Effector memory CD8-positive, alpha-beta T cell (primary cell): ENCODE measurements around the gene AGAP1.

Experiments used
- ATAC-seq: fragments of 150-1000 bp; cut with Tn5 transposase; replicated peaks from 2 replicates; pipeline ENCODE4 v1.10.0; 2021; ENCODE audit warnings: mild to moderate bottlenecking, moderate library complexity
- DNase-seq, 3 experiments: peaks; one replicate each; pipeline ENCODE4 v3.0.0; 2021
- H3K27ac Mint-ChIP-seq, 2 donors: one replicate each; pipeline ENCODE4 v1.8.0; 2022; ENCODE audit warnings: mild to moderate bottlenecking in 2 of 2, mixed read lengths in 2 of 2, moderate library complexity in 2 of 2
- H3K27me3 Mint-ChIP-seq, 2 donors: one replicate each; pipeline ENCODE4 v1.8.0; 2022; ENCODE audit warnings: mixed read lengths in 2 of 2
- H3K36me3 Mint-ChIP-seq: one replicate; pipeline ENCODE4 v1.8.0; 2022; ENCODE audit warnings: mild to moderate bottlenecking, moderate library complexity, mixed read lengths; ENCODE audit not compliant: insufficient read depth
- H3K4me1 Mint-ChIP-seq, 2 donors: one replicate each; pipeline ENCODE4 v1.8.0; 2022; ENCODE audit warnings: low read depth in 2 of 2, mixed read lengths in 2 of 2
- H3K4me3 Mint-ChIP-seq, 2 donors: one replicate each; pipeline ENCODE4 v1.8.0; 2022; ENCODE audit warnings: mild to moderate bottlenecking in 2 of 2, mixed read lengths in 2 of 2, moderate library complexity in 2 of 2
- H3K9me3 Mint-ChIP-seq, 2 donors: one replicate each; pipeline ENCODE4 v1.8.0; 2022; ENCODE audit warnings: mixed read lengths in 2 of 2

AGAP1 gene

DNA sequence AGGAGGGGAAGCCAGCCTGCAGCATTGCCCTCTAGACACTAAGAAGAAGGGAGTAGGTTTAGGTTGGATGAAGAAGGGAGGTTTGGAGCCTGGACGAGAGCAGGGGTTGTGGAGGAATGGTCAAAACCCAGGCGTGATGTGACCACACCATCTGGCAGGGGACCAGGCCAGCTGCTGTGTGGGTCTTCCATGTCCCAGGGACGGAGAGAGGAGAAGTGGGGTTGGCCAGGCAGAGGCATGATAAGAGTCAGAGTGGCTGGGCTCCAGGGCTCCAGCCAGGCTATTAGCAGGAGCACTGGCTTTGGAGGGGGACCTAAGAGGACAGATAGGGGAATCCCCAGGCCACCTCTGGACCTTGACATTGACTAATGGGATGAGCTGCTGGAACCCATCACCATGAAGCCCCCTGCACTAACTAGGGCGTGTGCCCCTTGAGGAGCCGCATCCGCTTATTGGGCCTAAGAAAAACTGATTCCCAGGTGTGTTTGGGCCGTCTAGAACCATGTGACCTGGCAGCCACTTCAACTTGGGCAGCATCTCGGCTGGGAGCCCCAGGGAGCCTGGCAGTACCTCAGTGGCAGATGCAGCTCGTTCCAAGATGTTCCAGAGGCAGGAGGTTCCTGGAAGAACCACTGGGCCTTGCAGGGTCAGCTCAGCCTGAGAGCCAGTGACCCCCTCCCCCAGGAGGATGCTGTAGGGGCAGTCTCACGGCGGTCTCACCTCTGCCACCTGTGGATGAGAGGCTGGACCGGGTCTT is 235.1 kb downstream of the AGAP1 start:
- Mint-ChIP-seq H3K36me3 (peaks cover 9% of the 10 kb centered on the region), H3K27ac (no peak overlapping the region), H3K27me3 (no peaks in the 10 kb centered on the region), H3K4me1 (peaks cover 0 to 8% of the 10 kb centered on the region in 2 donors), H3K9me3 (no peaks in the 10 kb centered on the region), H3K4me3 (no peak overlapping the region)
- DNase-seq (no peak), ATAC-seq (no peak)

DNA sequence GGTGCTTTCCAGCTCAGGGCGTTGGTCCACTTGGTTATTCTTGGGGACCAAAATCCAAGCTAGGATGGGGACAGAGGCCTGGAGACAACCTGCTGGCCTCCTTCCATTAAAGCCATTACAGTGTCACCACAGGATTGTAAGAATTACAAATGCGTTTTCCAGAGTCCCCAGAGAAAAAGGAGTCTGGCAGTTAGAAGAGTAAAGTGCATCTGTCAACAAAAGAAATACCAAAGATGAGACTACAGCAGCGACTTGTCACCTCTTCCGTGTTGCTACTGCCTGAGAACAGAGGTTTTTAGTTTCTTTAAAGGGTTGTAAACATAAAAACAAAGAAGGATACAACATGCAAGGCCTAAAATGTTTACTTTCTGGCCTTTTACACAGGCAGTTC is 235.7 kb downstream of the AGAP1 start:
- H3K27me3 Mint-ChIP-seq: no peaks in the 10 kb centered on the region
- H3K4me1 Mint-ChIP-seq: peaks cover 0 to 8% of the 10 kb centered on the region in 2 donors
- peaks cover 9% of the 10 kb centered on the region for H3K36me3 Mint-ChIP-seq
- H3K9me3 Mint-ChIP-seq: no peaks in the 10 kb centered on the region
- no peak overlapping the region for H3K4me3 Mint-ChIP-seq
- no peak overlapping the region for H3K27ac Mint-ChIP-seq
- DNase-seq (no peak), ATAC-seq (no peak)

DNA sequence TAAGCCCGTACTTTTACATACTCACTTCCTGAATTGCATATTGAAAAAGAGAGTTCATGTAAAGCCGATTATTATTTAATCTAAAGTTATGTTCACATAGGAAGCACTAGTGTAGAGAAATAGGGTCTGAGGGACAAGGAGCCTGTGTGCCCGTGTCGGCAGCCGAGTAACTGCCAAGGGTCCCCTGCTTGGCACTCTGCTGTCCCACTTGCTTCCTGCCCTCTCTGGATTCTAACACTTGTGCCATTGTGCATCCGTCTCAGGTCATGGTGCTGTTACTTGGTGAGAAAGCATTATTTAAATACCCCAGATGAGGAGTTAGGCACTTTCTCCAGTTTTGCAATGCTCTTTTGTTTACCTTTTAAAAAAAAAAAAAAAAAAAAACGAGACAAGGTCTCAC is 236.3 kb downstream of the AGAP1 start:
- DNase-seq: no peak
- Mint-ChIP-seq H3K4me1 (peaks cover 0 to 8% of the 10 kb centered on the region in 2 donors), H3K27me3 (no peaks in the 10 kb centered on the region), H3K4me3 (no peak overlapping the region), H3K27ac (no peak overlapping the region), H3K9me3 (no peaks in the 10 kb centered on the region), H3K36me3 (peaks cover 9% of the 10 kb centered on the region)
- no peak for ATAC-seq

DNA sequence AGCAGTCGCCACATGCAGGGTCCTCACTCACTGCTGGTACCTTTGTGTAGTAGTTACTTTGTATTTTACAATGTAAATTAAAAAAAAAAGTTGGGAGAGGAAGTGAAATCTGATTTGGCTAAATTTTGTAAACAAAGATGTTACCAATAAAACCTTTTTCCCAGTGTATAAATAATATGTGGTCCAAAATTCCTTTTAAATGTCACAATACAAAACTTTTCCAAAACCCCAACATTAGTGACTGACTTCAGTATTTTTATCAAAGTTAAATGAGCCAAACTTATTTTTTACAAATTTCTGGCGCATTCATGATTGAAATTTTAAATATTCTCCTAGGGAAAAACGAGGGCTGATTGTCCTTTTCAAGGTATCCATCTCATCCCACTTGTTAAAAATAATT is 239.9 kb downstream of the AGAP1 start:
- Mint-ChIP-seq H3K4me1 (peaks cover 4 to 16% of the 10 kb centered on the region in 2 donors), H3K4me3 (no peak overlapping the region), H3K27ac (no peak overlapping the region), H3K9me3 (no peaks in the 10 kb centered on the region), H3K36me3 (peaks cover 8% of the 10 kb centered on the region), H3K27me3 (no peaks in the 10 kb centered on the region)
- no peak for ATAC-seq
- no peak for DNase-seq

DNA sequence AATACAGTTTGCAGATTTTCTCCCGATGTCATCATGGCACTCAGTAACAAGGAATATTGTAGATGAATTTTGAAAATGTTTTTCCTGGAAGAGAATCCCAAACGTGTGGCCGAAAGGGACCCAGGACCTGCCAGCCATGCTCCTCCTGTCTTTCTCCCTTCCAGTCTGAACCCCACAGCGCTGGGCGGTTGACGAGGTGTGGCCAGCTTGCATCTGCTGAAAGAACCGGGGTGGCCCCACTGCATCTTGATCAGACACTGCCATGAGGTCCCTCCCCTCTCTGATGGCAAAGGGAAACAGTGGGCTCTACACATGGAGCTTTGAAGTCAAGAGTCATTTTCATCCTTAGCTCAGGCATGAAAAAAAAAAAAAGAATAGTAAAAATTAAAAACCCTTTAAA is 240.3 kb downstream of the AGAP1 start:
- Mint-ChIP-seq H3K27me3 (no peaks in the 10 kb centered on the region), H3K36me3 (peaks cover 8% of the 10 kb centered on the region), H3K4me1 (peaks cover 4 to 16% of the 10 kb centered on the region in 2 donors), H3K4me3 (no peak overlapping the region), H3K9me3 (no peaks in the 10 kb centered on the region), H3K27ac (no peak overlapping the region)
- ATAC-seq: no peak
- DNase-seq: no peak

DNA sequence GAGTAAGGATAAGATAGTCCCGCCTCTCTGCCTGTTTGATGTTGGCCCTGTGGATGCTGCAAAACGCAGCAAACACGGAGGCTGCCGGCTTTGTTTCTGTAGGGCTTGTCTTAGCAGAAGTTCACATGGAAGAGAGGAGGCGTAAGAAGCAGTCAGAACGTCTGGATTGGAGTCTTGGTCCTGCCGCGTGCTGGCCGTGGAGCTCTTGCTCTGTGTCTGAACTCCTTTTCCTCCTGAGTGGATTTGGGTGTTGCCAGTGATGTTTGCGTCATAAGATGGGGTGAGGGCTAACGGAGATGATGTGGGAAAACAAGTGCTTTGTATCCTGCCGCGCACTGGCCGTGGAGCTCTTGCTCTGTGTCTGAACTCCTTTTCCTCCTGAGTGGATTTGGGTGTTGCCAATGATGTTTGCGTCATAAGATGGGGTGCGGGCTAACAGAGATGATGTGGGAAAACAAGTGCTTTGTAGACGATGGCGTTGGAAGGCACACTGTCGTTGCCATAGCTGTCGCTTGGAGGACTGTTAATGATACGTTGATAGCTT is 240.9 kb downstream of the AGAP1 start:
- ATAC-seq (no peak), DNase-seq (no peak)
- Mint-ChIP-seq H3K27me3 (no peaks in the 10 kb centered on the region), H3K27ac (no peak overlapping the region), H3K36me3 (peaks cover 7% of the 10 kb centered on the region), H3K4me3 (no peak overlapping the region), H3K9me3 (no peaks in the 10 kb centered on the region), H3K4me1 (peaks cover 4 to 16% of the 10 kb centered on the region in 2 donors)

DNA sequence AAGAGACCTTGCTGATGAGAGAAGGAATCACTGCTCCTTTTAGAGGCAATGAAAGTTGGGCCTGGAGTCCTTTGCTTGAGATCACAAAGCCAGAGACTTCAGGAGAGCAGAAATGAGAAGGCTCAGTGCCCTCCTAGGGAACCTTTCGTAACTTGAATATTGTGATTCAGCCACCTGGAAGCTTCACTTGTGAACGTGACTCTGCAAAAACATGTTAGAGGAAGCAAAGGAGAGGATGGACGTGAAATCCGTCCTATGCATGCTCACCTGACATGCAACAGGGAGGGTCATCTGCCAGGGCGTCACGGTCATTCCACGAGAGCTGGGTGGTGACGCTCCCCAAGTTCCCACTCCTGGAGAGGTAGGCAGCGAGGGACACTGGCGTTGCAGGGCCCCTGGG is 243.6 kb downstream of the AGAP1 start:
- no peak overlapping the region for H3K4me3 Mint-ChIP-seq
- peaks cover 7% of the 10 kb centered on the region for H3K36me3 Mint-ChIP-seq
- H3K27me3 Mint-ChIP-seq: no peaks in the 10 kb centered on the region
- H3K9me3 Mint-ChIP-seq: no peaks in the 10 kb centered on the region
- DNase-seq (no peak), ATAC-seq (no peak)
- H3K27ac Mint-ChIP-seq: no peak overlapping the region
- H3K4me1 Mint-ChIP-seq: peaks cover 4 to 13% of the 10 kb centered on the region in 2 donors

DNA sequence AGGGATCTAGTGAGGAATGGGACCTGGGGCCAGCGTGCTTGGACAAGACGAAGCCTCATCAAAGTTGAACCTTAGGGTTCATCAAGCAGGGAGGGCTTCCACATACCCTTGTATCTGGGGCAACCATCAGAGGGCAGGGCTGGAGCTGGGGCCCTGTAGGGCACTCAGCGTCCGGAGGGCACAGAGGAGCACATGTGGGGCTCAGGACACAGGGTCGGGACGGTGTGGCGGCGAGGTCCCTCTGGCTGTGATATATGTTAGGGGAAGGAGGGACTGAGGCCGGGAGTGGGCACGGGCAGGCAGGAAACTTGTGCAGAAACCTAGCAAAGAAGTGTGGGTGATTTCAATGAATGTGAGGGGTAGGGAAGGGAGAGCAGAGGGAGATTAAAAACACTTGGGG is 244.0 kb downstream of the AGAP1 start:
- DNase-seq: no peak
- H3K4me1 Mint-ChIP-seq: peaks cover 4 to 13% of the 10 kb centered on the region in 2 donors
- no peak for ATAC-seq
- H3K4me3 Mint-ChIP-seq: no peak overlapping the region
- H3K36me3 Mint-ChIP-seq: peaks cover 7% of the 10 kb centered on the region
- H3K9me3 Mint-ChIP-seq: no peaks in the 10 kb centered on the region
- no peaks in the 10 kb centered on the region for H3K27me3 Mint-ChIP-seq
- H3K27ac Mint-ChIP-seq: peak overlapping the region in 1 of 2 donors; percentile 69

DNA sequence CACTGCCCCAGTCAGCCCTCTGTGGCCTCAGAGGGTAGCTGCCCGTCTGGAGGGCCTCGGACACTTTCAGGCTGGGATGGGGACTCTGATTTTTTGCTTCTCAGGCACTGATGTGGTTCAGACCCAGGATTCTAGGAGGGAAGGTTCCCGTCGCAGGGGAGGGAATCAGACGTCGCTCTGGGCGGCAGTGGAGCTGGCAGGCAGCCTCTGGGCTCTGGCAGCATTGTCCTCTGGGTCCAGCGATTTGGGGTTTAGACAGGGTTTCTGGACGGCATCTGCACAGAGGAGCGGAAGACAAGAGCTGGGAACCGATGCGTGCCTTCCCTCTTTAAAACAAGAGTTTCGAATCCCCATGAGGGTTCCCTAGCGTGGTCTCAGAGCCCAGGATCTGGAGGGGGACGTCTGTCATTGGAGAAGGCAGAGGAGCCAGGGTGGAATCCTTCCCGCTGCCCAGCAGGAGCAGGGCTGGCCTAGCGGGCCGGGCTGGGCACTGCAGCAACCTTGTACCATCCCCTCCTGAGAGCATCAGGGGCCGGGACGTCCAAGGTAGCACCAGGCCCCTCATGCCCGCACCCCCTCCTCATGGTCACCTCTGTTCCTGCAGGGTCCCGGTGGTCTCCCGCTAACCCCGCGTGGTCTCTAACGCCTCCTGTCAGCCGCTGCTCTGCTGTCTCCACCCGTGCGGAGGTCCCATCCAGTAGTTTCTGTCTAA is 246.0 kb downstream of the AGAP1 start:
- Mint-ChIP-seq H3K27me3 (no peaks in the 10 kb centered on the region), H3K9me3 (no peaks in the 10 kb centered on the region), H3K4me1 (peaks cover 4 to 11% of the 10 kb centered on the region in 2 donors), H3K36me3 (peaks cover 7% of the 10 kb centered on the region), H3K27ac (no peak overlapping the region), H3K4me3 (no peak overlapping the region)
- DNase-seq (no peak), ATAC-seq (no peak)

DNA sequence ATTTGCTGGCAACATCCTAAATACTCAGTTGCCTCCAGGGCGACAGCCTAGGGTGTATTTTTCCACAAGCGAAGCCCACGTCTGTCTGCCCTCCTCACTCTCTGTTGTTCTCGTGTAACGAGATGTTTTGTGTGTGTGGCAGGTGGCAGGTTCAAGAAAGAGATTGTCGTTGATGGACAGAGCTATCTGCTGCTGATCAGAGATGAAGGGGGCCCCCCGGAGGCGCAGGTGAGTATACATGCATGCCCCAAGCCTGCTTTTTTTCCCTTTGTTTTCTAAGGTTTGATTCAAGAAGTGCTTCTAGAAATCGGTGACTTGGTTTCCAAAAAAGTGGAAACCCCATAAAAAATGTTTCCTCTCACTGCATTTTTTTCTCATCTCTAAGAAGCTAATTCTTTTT is 247.0 kb downstream of the AGAP1 start:
- DNase-seq (peak in 2 of 3 experiments; percentile 9 to 15), ATAC-seq (peak; percentile 41)
- H3K4me1 Mint-ChIP-seq: peaks cover 4 to 11% of the 10 kb centered on the region in 2 donors
- H3K27me3 Mint-ChIP-seq: no peaks in the 10 kb centered on the region
- H3K36me3 Mint-ChIP-seq: peaks cover 10% of the 10 kb centered on the region
- H3K4me3 Mint-ChIP-seq: no peak overlapping the region
- H3K27ac Mint-ChIP-seq: no peak overlapping the region
- H3K9me3 Mint-ChIP-seq: no peaks in the 10 kb centered on the region

DNA sequence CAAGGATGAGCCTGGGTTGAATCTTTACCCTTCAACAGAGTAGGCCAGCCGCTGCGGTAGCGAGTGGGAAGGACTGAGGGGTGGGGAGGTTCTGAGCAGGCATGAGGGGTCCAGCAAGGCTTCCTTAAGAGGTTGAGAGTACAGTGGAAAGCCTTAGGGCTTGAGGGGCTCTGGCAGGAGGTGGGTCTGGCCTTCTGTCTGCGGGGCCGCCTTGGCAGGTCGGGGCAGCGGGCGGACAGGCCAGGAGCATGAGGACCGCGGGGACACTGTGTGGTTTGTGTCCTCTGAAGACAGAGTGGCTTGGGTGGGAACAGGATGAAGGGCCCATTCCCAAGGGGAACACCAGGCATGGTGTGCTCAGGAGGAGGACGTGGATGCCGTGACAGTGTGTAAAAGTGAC is 250.3 kb downstream of the AGAP1 start:
- ATAC-seq (no peak), DNase-seq (no peak)
- Mint-ChIP-seq H3K27ac (peak overlapping the region in 1 of 2 donors; percentile 47), H3K27me3 (no peaks in the 10 kb centered on the region), H3K36me3 (peaks cover 14% of the 10 kb centered on the region), H3K4me3 (no peak overlapping the region), H3K4me1 (no peaks in the 10 kb centered on the region), H3K9me3 (no peaks in the 10 kb centered on the region)

DNA sequence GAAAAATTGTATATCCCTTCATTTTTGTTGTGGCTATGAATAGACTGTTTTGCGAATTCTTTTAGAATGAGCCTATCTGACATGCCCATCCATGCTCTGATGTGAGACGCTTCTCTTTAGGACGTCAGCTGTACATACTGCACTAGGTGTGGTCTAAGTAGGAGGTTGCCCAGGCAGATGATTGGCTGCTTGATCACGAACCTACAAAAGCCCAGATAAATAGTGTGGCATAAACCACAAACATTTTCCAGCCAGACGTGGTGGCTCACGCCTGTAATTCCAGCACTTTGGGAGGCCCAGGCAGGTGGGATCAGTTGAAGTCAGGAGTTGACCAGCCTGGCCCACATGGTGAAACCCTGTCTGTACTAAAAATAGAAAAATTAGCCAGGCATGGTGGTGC is 251.8 kb downstream of the AGAP1 start:
- DNase-seq: no peak
- Mint-ChIP-seq H3K36me3 (peaks cover 12% of the 10 kb centered on the region), H3K9me3 (no peaks in the 10 kb centered on the region), H3K4me1 (no peaks in the 10 kb centered on the region), H3K4me3 (no peak overlapping the region), H3K27me3 (no peaks in the 10 kb centered on the region), H3K27ac (peak overlapping the region in 1 of 2 donors; percentile 52)
- no peak for ATAC-seq

DNA sequence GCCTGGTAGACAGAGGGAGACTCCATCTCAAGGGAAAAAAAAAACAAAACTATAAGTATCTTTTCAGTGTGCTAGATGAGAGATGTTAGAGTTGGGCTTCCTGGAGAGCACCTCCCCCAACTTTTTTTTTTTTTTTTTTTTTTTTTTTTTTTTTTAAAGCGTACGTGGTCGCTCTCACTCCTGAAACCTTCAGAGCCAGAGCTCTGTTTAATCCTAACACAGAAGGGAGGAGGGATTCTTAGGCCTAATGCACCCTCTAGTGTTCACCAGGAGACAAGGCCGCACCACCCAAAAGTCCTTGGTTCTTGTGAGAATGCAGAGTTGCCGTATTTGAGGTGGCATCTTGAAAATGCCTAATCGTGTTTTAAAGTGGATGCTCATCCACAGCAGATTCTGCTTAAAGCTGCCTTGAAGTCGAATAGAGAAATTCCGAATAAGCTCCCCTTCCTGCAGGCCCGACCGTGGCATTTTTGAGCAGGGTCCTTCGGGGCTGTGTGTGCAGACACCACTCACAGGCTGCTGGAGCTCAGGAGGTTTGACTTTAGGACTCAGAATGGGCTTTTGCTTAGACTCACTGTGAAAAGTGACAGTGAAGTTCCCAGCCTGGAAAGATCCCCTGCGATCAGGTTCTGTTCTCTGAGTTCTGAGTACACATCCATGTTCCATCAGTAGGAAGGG is 252.6 kb downstream of the AGAP1 start:
- peak; percentile 70 for ATAC-seq
- Mint-ChIP-seq H3K27me3 (no peaks in the 10 kb centered on the region), H3K4me3 (no peak overlapping the region), H3K9me3 (no peaks in the 10 kb centered on the region), H3K36me3 (peaks cover 12% of the 10 kb centered on the region), H3K27ac (no peak overlapping the region), H3K4me1 (no peaks in the 10 kb centered on the region)
- DNase-seq: peak; percentile 39 to 52 (median 41)
